DND-41 (cell line): ENCODE measurements around the gene PIK3R3.

Source experiments
- ATAC-seq: fragments of 200-7000 bp; cut with Tn5 transposase; 3 replicates; pipeline ENCODE4 v1.9.1; 2021; ENCODE audit warnings: low read depth; ENCODE audit not compliant: insufficient read depth
- DNase-seq: peaks from one replicate; pipeline ENCODE4 v3.0.0-alpha.2; 2020
- H2AFZ ChIP-seq: 2 replicates; pipeline ENCODE4 v1.6.0; 2012; ENCODE audit warnings: low read depth, low read length
- H3K27ac ChIP-seq: 2 replicates; pipeline ENCODE4 v1.5.1; 2012; ENCODE audit warnings: low read length, inconsistent platforms
- H3K27me3 ChIP-seq: fragments of 200-600 bp; sonication (generic); 2 replicates; pipeline ENCODE4 v1.6.0; 2012; ENCODE audit warnings: low read length, mild to moderate bottlenecking, inconsistent platforms; ENCODE audit not compliant: insufficient read depth, poor library complexity
- H3K36me3 ChIP-seq: 2 replicates; pipeline ENCODE4 v1.5.1; 2012; ENCODE audit warnings: low read length, inconsistent platforms; ENCODE audit not compliant: insufficient read depth
- H3K4me1 ChIP-seq: 2 replicates; pipeline ENCODE4 v1.5.1; 2012; ENCODE audit warnings: mild to moderate bottlenecking, low read length; ENCODE audit not compliant: insufficient read depth
- H3K4me2 ChIP-seq: 2 replicates; pipeline ENCODE4 v1.6.0; 2012; ENCODE audit warnings: mild to moderate bottlenecking, moderate library complexity, low read length, inconsistent platforms; ENCODE audit not compliant: insufficient read depth
- H3K4me3 ChIP-seq, 2 experiments: fragments of 200-600 bp in 1 of 2; shearing (Covaris generic) in 1 of 2; 2 replicates each; pipeline ENCODE4 v1.5.1; 2012 to 2016; ENCODE audit warnings: inconsistent platforms in 2 of 2, low read length in 2 of 2, mild to moderate bottlenecking in 2 of 2, low read depth in 1 of 2, moderate library complexity in 1 of 2
- H3K79me2 ChIP-seq: 2 replicates; pipeline ENCODE4 v1.6.0; 2012; ENCODE audit warnings: low read length, inconsistent platforms; ENCODE audit not compliant: insufficient read depth
- H3K9ac ChIP-seq: 2 replicates; pipeline ENCODE4 v1.6.0; 2012; ENCODE audit warnings: low read depth, mild to moderate bottlenecking, inconsistent platforms, low read length, moderate library complexity
- H3K9me3 ChIP-seq: 2 replicates; pipeline ENCODE4 v1.5.1; 2012; ENCODE audit warnings: low read length, moderate library complexity, mild to moderate bottlenecking, inconsistent platforms; ENCODE audit not compliant: insufficient read depth, severe bottlenecking
- H4K20me1 ChIP-seq: 2 replicates; pipeline ENCODE4 v1.6.0; 2012; ENCODE audit warnings: low read length; ENCODE audit not compliant: insufficient read depth
- EZH2 ChIP-seq: IDR thresholded peaks from 3 replicates; pipeline ENCODE4 v1.6.1; 2012; ENCODE audit warnings: borderline replicate concordance, low read depth, mild to moderate bottlenecking, moderate library complexity, low read length, inconsistent platforms; ENCODE audit not compliant: severe bottlenecking
- TF ChIP-seq, protein P1 (sequence below): IDR thresholded peaks from 2 replicates; pipeline ENCODE4 v1.5.1; 2012; ENCODE audit warnings: borderline replicate concordance, low read length, moderate library complexity, mild to moderate bottlenecking; ENCODE audit not compliant: poor library complexity, severe bottlenecking; ENCODE audit errors: extremely low read depth

The PIK3R3 gene

DNA sequence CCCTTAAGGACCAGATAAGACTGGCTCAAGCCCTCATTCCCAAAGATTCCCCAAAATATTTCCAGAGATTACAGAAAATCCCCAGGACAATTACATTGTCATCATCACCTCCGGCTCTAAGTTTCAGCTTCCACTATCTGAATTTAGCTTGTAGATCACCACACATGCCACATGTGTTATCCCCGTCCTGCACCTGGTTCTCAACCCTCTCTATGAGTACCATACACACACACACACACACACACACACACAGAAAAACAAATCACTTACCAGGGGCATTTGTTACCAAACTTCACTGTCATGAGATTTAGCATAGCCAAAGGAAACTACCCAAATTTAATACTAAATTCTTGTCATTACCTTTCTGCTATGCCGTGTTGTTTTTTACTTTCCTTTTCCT, 27.1 kb upstream of the PIK3R3 start:
- no peaks in the 10 kb centered on the region for H3K79me2 ChIP-seq
- H2AFZ ChIP-seq: no peak overlapping the region
- H3K9ac ChIP-seq: no peak overlapping the region
- TF ChIP-seq, protein P1, sequence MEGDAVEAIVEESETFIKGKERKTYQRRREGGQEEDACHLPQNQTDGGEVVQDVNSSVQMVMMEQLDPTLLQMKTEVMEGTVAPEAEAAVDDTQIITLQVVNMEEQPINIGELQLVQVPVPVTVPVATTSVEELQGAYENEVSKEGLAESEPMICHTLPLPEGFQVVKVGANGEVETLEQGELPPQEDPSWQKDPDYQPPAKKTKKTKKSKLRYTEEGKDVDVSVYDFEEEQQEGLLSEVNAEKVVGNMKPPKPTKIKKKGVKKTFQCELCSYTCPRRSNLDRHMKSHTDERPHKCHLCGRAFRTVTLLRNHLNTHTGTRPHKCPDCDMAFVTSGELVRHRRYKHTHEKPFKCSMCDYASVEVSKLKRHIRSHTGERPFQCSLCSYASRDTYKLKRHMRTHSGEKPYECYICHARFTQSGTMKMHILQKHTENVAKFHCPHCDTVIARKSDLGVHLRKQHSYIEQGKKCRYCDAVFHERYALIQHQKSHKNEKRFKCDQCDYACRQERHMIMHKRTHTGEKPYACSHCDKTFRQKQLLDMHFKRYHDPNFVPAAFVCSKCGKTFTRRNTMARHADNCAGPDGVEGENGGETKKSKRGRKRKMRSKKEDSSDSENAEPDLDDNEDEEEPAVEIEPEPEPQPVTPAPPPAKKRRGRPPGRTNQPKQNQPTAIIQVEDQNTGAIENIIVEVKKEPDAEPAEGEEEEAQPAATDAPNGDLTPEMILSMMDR: no peak
- no peak for TF ChIP-seq EZH2
- no peaks in the 10 kb centered on the region for H3K9me3 ChIP-seq
- H3K27me3 ChIP-seq: peaks cover 5% of the 10 kb centered on the region
- no peak for ATAC-seq
- H4K20me1 ChIP-seq: no peaks in the 10 kb centered on the region
- H3K4me2 ChIP-seq: no peak overlapping the region
- no peak for DNase-seq
- no peaks in the 10 kb centered on the region for H3K4me1 ChIP-seq
- H3K36me3 ChIP-seq: no peaks in the 10 kb centered on the region
- H3K27ac ChIP-seq: no peak overlapping the region
- no peak overlapping the region for H3K4me3 ChIP-seq

DNA sequence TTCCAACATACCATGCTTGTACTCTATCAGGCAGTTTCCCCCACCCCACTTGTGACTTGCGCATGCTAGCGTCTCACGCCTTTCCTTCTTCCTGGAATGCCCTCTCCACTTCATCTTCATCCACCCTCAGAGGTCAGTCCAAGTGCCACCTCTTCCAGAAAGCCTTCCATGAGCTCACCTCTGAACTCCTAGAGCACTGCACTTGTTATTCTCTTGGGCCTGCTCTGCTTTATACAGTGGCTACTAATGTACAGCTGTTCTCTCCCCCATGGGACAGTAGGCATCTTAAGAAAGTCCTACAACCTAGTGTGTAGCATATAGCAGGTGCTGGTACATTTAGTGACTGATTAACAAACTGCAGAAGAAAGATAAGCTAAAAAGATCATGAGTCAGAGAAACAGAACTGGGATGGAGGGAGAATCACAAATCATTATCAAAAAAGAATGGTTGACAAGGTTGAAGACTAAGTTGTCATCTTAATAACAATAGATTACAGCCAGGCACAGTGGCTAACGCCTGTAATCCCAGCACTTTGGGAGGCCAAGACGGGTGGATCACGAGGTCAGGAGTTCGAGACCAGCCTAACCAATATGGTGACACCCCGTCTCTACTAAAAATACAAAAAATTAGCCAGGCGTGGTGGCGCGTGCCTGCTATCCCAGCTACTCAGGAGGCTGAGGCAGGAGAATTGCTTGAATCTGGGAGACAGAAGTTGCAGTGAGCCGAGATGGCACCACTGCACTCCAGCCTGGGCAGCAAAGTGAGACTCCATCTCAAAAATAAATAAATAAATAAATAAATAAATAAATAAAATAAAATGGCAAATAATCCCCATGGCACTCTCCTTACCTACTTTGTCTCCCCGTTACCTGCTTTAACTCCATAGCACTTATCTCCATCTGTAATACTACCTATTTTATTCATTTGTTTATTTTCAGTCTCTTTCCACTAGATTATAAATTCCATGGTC, 26.2 kb upstream of the PIK3R3 start:
- Histone ChIP-seq H3K9ac (no peak overlapping the region), H3K4me3 (no peak overlapping the region), H3K9me3 (no peaks in the 10 kb centered on the region), H3K27me3 (peaks cover 5% of the 10 kb centered on the region), H3K79me2 (no peaks in the 10 kb centered on the region), H3K36me3 (no peaks in the 10 kb centered on the region), H3K4me1 (no peaks in the 10 kb centered on the region), H3K27ac (no peak overlapping the region), H3K4me2 (no peak overlapping the region), H4K20me1 (no peaks in the 10 kb centered on the region), H2AFZ (no peak overlapping the region)
- TF ChIP-seq, protein P1: no peak
- no peak for TF ChIP-seq EZH2
- no peak for ATAC-seq
- no peak for DNase-seq

DNA sequence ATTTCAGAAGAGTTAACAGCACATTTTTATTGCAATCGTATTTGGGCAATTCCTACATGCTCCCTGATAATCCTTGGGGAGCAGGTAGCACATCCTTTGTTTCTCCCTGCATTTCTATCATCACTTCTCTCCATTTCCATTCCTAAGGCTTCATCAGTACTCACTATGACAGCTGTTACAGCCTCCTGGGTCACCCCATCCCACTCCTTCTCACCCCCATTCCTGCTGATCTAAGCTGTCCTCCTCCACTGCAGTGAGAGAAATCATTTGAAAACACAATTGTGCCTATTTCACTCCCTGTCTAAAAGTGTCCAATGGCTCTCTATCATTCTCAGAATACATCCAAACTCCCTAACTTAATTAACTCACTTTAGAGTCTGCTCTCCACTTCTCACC, 25.5 kb upstream of the PIK3R3 start:
- Histone ChIP-seq H2AFZ (no peak overlapping the region), H3K79me2 (no peaks in the 10 kb centered on the region), H3K4me1 (no peaks in the 10 kb centered on the region), H3K9me3 (no peaks in the 10 kb centered on the region), H3K9ac (no peak overlapping the region), H3K27me3 (peaks cover 5% of the 10 kb centered on the region), H4K20me1 (no peaks in the 10 kb centered on the region), H3K36me3 (no peaks in the 10 kb centered on the region), H3K27ac (no peak overlapping the region), H3K4me2 (no peak overlapping the region), H3K4me3 (no peak overlapping the region)
- TF ChIP-seq EZH2: no peak
- TF ChIP-seq, protein P1: no peak
- ATAC-seq (no peak), DNase-seq (no peak)
